GM23338 (cell line): Measurements from ENCODE around the gene CMIP. TPM values are rescaled to one million over a fixed set of nuclear protein-coding genes. Genes with fewer than 3 reads are reported as not detected.

Source experiments
- ATAC-seq: fragments of 200-7000 bp; cut with Tn5 transposase; 3 replicates; pipeline ENCODE4 v1.9.1; 2020
- DNase-seq: peaks from one replicate; pipeline ENCODE4 v3.0.0-alpha.2; 2015; ENCODE audit warnings: low spot score
- H2AFZ ChIP-seq: fragments of 200-600 bp; sonication (generic); 2 replicates; pipeline ENCODE4 v1.8.0; 2016; ENCODE audit warnings: antibody characterized with exemption, mild to moderate bottlenecking, moderate library complexity
- H3F3A ChIP-seq: fragments of 200-600 bp; sonication (generic); replicated peaks from 2 replicates; pipeline ENCODE4 v1.8.0; 2017; ENCODE audit warnings: antibody characterized with exemption, mixed run types, low read depth
- H3K27ac ChIP-seq: fragments of 200-600 bp; sonication (generic); 2 replicates; pipeline ENCODE4 v1.6.1; 2016; ENCODE audit warnings: low read depth
- H3K27me3 ChIP-seq: fragments of 200-600 bp; sonication (generic); 2 replicates; pipeline ENCODE4 v1.8.0; 2016; ENCODE audit warnings: mild to moderate bottlenecking, mixed run types, moderate library complexity; ENCODE audit not compliant: insufficient read depth
- H3K36me3 ChIP-seq: fragments of 200-600 bp; sonication (generic); 2 replicates; pipeline ENCODE4 v1.8.0; 2016; ENCODE audit warnings: mild to moderate bottlenecking; ENCODE audit not compliant: insufficient read depth
- H3K4me1 ChIP-seq: fragments of 200-600 bp; sonication (generic); 2 replicates; pipeline ENCODE4 v1.8.0; 2016; ENCODE audit warnings: mild to moderate bottlenecking, moderate library complexity; ENCODE audit not compliant: insufficient read depth
- H3K4me2 ChIP-seq: fragments of 200-600 bp; sonication (generic); 2 replicates; pipeline ENCODE4 v1.7.1; 2017; ENCODE audit warnings: mixed run types
- H3K4me3 ChIP-seq: fragments of 200-600 bp; sonication (generic); 2 replicates; pipeline ENCODE4 v1.6.1; 2016; ENCODE audit warnings: mixed run types
- H3K79me2 ChIP-seq: fragments of 200-600 bp; sonication (generic); replicated peaks from 2 replicates; pipeline ENCODE4 v1.8.0; 2017; ENCODE audit warnings: mild to moderate bottlenecking; ENCODE audit not compliant: insufficient read depth
- H3K9me2 ChIP-seq: fragments of 200-600 bp; sonication (generic); 2 replicates; pipeline ENCODE4 v1.8.0; 2017; ENCODE audit not compliant: insufficient read depth
- H4K20me1 ChIP-seq: fragments of 200-600 bp; sonication (generic); replicated peaks from 2 replicates; pipeline ENCODE4 v1.8.0; 2017; ENCODE audit warnings: mild to moderate bottlenecking; ENCODE audit not compliant: insufficient read depth
- H3K27ac Mint-ChIP-seq: 2 replicates; pipeline ENCODE4 v1.8.0; 2020; ENCODE audit warnings: inconsistent platforms, mild to moderate bottlenecking, moderate library complexity, mixed read lengths
- H3K27me3 Mint-ChIP-seq: 3 replicates; pipeline ENCODE4 v1.8.0; 2022; ENCODE audit warnings: low read depth, mild to moderate bottlenecking, moderate library complexity, mixed read lengths, inconsistent platforms; ENCODE audit not compliant: insufficient read depth, poor library complexity
- H3K36me3 Mint-ChIP-seq: 3 replicates; pipeline ENCODE4 v1.8.0; 2021; ENCODE audit warnings: low read depth, mild to moderate bottlenecking, inconsistent platforms, moderate library complexity, mixed read lengths
- H3K4me1 Mint-ChIP-seq: 3 replicates; pipeline ENCODE4 v1.8.0; 2020; ENCODE audit warnings: mild to moderate bottlenecking, inconsistent platforms, mixed read lengths
- H3K4me3 Mint-ChIP-seq: 3 replicates; pipeline ENCODE4 v1.8.0; 2021; ENCODE audit warnings: moderate library complexity, mild to moderate bottlenecking, inconsistent platforms, mixed read lengths
- H3K9me3 Mint-ChIP-seq: 3 replicates; pipeline ENCODE4 v1.8.0; 2020; ENCODE audit warnings: moderate library complexity, mild to moderate bottlenecking, inconsistent platforms, mixed read lengths
- EZH2 ChIP-seq: fragments of 200-600 bp; sonication (generic); IDR thresholded peaks from one replicate; pipeline ENCODE4 v1.8.0; 2017; ENCODE audit warnings: antibody characterized with exemption, mild to moderate bottlenecking, low read depth; ENCODE audit not compliant: unreplicated experiment
- EZH2phosphoT487 ChIP-seq: fragments of 200-600 bp; sonication (generic); IDR thresholded peaks from one replicate; pipeline ENCODE4 v1.8.1; 2018; ENCODE audit warnings: antibody characterized with exemption; ENCODE audit not compliant: unreplicated experiment
- JUNB ChIP-seq: IDR thresholded peaks from one replicate; pipeline ENCODE4 v1.6.1; 2016; ENCODE audit warnings: antibody characterized with exemption; ENCODE audit not compliant: unreplicated experiment
- NANOG ChIP-seq: IDR thresholded peaks from 2 replicates; pipeline ENCODE4 v1.6.1; 2016; ENCODE audit warnings: antibody characterized with exemption, borderline replicate concordance
- POLR2AphosphoS5 ChIP-seq: IDR thresholded peaks from 2 replicates; pipeline ENCODE4 v1.6.1; 2016; ENCODE audit warnings: antibody characterized with exemption, low read depth
- STAT1 ChIP-seq: IDR thresholded peaks from one replicate; pipeline ENCODE4 v1.6.1; 2016; ENCODE audit warnings: antibody characterized with exemption; ENCODE audit not compliant: unreplicated experiment
- ZNF331 ChIP-seq: fragments of 250-450 bp; sonication (Bioruptor Pico); IDR thresholded peaks from 2 replicates; pipeline ENCODE4 v1.5.0; 2020; ENCODE audit warnings: low read depth, mild to moderate bottlenecking, moderate library complexity
- polyA plus RNA-seq: library from polyadenylated mRNA; unstranded; fragments of >200 nt; fragmentation: Nextera tagmentation; extraction: Ambion mirVana; gene quantifications from 2 replicates; pipeline ENCODE4 v1.2.1, GENCODE V29; 2016
- total RNA-seq: library from RNA; depleted of rRNA; stranded (reverse); fragments of >200 nt; shearing (Covaris generic); gene quantifications from 2 replicates; pipeline ENCODE4 v1.2.3, GENCODE V29; 2014
- TF ChIP-seq, protein P1 (sequence below): fragments of 250-450 bp; sonication (Bioruptor Pico); IDR thresholded peaks from 2 replicates; pipeline ENCODE4 v1.5.0; 2020; ENCODE audit warnings: mild to moderate bottlenecking, moderate library complexity
- TF ChIP-seq, protein P2 (sequence below), 2 experiments: fragments of 200-600 bp in 1 of 2; sonication (generic) in 1 of 2; conservative IDR thresholded peaks; 2 replicates each; pipeline versions ENCODE4 v1.5.1 to v1.6.1; 2016 to 2017; ENCODE audit warnings: antibody characterized with exemption in 2 of 2, low read depth in 2 of 2, mild to moderate bottlenecking in 2 of 2, moderate library complexity in 1 of 2
- TF ChIP-seq, protein P3 (sequence below): IDR thresholded peaks from 2 replicates; pipeline ENCODE4 v1.6.1; 2016; ENCODE audit warnings: antibody characterized with exemption

CMIP gene
- total and polyA plus RNA-seq, 2 experiments from 2014 or later, result 9.5 to 62.3 TPM

DNA sequence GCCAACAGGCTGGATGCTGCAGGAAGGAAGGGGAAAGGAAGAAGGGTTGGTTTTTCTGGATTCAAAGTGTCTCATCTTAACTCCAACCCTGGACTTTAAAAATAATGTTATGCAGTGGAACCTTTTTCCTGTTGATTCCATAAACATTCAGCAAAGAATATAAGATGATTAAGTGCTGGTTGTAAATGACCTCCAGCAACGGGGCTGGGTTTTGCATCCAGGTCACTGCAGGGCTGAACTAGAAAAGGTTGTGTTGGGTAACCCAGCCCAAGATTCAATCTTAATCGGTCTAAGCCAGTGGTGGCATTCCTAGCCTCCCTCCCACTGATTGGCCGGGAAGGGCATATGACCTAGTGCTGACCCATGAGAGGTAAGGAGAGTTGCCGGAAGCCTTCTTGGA is 300.3 kb downstream of the CMIP start:
- H3K27me3 ChIP-seq, result no peaks in the 10 kb centered on the region
- no peaks in the 10 kb centered on the region for H3F3A ChIP-seq
- no peak overlapping the region for H3K4me3 ChIP-seq
- peaks cover 8% of the 10 kb centered on the region for H3K27me3 Mint-ChIP-seq
- no peaks in the 10 kb centered on the region; the same call in 1 of the 2 replicates for H3K9me2 ChIP-seq
- no peak overlapping the region for H3K4me3 Mint-ChIP-seq
- H3K27ac Mint-ChIP-seq, result no peak overlapping the region
- no peaks in the 10 kb centered on the region for H3K9me3 Mint-ChIP-seq
- H3K36me3 Mint-ChIP-seq, result no peaks in the 10 kb centered on the region
- H3K79me2 ChIP-seq, result no peaks in the 10 kb centered on the region
- H3K27ac ChIP-seq, result no peak overlapping the region
- no peaks in the 10 kb centered on the region; the same call in 1 of the 2 replicates for H4K20me1 ChIP-seq
- no peak for ATAC-seq
- H3K4me1 ChIP-seq, result peaks cover 14% of the 10 kb centered on the region; the same call in 1 of the 2 replicates
- H3K4me1 Mint-ChIP-seq, result peaks cover 18% of the 10 kb centered on the region; the same call in 2 of the 3 replicates
- peak; percentile 36 for DNase-seq
- no peaks in the 10 kb centered on the region for H3K36me3 ChIP-seq
- TF ChIP-seq ZNF331 (no peak), STAT1 (no peak), EZH2phosphoT487 (no peak), NANOG (no peak), POLR2AphosphoS5 (no peak), EZH2 (no peak), JUNB (no peak)
- TF ChIP-seq, protein P1, sequence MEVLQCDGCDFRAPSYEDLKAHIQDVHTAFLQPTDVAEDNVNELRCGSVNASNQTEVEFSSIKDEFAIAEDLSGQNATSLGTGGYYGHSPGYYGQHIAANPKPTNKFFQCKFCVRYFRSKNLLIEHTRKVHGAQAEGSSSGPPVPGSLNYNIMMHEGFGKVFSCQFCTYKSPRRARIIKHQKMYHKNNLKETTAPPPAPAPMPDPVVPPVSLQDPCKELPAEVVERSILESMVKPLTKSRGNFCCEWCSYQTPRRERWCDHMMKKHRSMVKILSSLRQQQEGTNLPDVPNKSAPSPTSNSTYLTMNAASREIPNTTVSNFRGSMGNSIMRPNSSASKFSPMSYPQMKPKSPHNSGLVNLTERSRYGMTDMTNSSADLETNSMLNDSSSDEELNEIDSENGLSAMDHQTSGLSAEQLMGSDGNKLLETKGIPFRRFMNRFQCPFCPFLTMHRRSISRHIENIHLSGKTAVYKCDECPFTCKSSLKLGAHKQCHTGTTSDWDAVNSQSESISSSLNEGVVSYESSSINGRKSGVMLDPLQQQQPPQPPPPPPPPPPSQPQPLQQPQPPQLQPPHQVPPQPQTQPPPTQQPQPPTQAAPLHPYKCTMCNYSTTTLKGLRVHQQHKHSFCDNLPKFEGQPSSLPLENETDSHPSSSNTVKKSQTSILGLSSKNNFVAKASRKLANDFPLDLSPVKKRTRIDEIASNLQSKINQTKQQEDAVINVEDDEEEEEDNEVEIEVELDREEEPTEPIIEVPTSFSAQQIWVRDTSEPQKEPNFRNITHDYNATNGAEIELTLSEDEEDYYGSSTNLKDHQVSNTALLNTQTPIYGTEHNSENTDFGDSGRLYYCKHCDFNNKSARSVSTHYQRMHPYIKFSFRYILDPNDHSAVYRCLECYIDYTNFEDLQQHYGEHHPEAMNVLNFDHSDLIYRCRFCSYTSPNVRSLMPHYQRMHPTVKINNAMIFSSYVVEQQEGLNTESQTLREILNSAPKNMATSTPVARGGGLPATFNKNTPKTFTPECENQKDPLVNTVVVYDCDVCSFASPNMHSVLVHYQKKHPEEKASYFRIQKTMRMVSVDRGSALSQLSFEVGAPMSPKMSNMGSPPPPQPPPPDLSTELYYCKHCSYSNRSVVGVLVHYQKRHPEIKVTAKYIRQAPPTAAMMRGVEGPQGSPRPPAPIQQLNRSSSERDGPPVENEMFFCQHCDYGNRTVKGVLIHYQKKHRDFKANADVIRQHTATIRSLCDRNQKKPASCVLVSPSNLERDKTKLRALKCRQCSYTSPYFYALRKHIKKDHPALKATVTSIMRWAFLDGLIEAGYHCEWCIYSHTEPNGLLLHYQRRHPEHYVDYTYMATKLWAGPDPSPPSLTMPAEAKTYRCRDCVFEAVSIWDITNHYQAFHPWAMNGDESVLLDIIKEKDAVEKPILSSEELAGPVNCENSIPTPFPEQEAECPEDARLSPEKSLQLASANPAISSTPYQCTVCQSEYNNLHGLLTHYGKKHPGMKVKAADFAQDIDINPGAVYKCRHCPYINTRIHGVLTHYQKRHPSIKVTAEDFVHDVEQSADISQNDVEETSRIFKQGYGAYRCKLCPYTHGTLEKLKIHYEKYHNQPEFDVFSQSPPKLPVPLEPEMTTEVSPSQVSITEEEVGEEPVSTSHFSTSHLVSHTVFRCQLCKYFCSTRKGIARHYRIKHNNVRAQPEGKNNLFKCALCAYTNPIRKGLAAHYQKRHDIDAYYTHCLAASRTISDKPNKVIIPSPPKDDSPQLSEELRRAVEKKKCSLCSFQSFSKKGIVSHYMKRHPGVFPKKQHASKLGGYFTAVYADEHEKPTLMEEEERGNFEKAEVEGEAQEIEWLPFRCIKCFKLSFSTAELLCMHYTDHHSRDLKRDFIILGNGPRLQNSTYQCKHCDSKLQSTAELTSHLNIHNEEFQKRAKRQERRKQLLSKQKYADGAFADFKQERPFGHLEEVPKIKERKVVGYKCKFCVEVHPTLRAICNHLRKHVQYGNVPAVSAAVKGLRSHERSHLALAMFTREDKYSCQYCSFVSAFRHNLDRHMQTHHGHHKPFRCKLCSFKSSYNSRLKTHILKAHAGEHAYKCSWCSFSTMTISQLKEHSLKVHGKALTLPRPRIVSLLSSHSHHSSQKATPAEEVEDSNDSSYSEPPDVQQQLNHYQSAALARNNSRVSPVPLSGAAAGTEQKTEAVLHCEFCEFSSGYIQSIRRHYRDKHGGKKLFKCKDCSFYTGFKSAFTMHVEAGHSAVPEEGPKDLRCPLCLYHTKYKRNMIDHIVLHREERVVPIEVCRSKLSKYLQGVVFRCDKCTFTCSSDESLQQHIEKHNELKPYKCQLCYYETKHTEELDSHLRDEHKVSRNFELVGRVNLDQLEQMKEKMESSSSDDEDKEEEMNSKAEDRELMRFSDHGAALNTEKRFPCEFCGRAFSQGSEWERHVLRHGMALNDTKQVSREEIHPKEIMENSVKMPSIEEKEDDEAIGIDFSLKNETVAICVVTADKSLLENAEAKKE (CRISPR knock-in tag), result no peak
- TF ChIP-seq, protein P2, sequence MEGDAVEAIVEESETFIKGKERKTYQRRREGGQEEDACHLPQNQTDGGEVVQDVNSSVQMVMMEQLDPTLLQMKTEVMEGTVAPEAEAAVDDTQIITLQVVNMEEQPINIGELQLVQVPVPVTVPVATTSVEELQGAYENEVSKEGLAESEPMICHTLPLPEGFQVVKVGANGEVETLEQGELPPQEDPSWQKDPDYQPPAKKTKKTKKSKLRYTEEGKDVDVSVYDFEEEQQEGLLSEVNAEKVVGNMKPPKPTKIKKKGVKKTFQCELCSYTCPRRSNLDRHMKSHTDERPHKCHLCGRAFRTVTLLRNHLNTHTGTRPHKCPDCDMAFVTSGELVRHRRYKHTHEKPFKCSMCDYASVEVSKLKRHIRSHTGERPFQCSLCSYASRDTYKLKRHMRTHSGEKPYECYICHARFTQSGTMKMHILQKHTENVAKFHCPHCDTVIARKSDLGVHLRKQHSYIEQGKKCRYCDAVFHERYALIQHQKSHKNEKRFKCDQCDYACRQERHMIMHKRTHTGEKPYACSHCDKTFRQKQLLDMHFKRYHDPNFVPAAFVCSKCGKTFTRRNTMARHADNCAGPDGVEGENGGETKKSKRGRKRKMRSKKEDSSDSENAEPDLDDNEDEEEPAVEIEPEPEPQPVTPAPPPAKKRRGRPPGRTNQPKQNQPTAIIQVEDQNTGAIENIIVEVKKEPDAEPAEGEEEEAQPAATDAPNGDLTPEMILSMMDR (conservative IDR thresholded peaks at IDR 0.05; ENCODE audit: low read depth in 2 of 2), result no peak
- TF ChIP-seq, protein P3, sequence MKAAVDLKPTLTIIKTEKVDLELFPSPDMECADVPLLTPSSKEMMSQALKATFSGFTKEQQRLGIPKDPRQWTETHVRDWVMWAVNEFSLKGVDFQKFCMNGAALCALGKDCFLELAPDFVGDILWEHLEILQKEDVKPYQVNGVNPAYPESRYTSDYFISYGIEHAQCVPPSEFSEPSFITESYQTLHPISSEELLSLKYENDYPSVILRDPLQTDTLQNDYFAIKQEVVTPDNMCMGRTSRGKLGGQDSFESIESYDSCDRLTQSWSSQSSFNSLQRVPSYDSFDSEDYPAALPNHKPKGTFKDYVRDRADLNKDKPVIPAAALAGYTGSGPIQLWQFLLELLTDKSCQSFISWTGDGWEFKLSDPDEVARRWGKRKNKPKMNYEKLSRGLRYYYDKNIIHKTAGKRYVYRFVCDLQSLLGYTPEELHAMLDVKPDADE, result no peak
- H2AFZ ChIP-seq, result no peak overlapping the region; the same call in 1 of the 2 replicates
- no peak overlapping the region for H3K4me2 ChIP-seq
